ENCODE measurements around the gene CKB.

DNA sequence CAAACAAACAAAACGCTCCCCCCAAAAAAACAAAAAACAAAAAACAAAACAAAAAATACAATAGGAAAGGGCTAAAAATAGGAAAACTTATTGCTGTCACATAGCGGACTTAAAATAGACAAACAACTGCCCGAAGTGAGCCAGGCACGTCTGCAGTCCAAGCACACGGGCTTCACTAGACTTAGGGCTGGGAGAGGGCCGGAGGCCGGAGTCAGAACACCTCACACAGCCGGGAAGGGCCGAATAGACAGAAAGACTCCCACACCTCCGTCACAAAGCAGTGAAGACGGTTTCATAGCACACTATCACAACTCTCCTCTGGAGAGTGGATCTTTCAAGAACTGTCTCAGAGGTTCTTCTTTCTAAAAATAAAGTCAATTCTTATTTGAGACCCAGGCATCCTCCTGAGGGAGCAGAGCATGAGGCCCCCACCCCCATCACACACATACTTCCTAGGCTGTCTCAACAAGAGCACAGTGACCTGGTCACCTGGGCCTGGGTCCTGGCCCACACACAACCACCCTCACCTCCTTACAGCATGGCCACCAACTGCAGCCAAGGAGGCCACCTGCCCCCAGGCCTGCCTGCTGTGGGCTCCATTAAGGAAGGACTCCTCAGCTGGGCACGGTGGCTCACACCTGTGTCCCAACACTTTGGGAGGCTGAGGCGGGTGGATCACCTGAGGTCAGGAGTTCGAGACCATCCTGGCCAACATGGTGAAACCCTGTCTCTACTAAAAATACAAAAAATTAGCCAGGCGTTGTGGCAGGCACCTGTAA, 33.1 kb upstream of the CKB start:
- TF ChIP-seq, protein P1, sequence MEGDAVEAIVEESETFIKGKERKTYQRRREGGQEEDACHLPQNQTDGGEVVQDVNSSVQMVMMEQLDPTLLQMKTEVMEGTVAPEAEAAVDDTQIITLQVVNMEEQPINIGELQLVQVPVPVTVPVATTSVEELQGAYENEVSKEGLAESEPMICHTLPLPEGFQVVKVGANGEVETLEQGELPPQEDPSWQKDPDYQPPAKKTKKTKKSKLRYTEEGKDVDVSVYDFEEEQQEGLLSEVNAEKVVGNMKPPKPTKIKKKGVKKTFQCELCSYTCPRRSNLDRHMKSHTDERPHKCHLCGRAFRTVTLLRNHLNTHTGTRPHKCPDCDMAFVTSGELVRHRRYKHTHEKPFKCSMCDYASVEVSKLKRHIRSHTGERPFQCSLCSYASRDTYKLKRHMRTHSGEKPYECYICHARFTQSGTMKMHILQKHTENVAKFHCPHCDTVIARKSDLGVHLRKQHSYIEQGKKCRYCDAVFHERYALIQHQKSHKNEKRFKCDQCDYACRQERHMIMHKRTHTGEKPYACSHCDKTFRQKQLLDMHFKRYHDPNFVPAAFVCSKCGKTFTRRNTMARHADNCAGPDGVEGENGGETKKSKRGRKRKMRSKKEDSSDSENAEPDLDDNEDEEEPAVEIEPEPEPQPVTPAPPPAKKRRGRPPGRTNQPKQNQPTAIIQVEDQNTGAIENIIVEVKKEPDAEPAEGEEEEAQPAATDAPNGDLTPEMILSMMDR (IDR thresholded peaks at IDR 0.05), result no peak
- no peak for TF ChIP-seq POLR2A (IDR thresholded peaks at IDR 0.05)
